Gastroesophageal sphincter (tissue), 4 donors: Measurements from ENCODE around the gene CCDC61. TPM values are rescaled to one million over a fixed set of nuclear protein-coding genes. Genes with fewer than 3 reads are reported as not detected.

ENCODE experiments used
- ATAC-seq: fragments of 150-250 bp; one replicate; pipeline ENCODE4 v1.9.1; 2016; ENCODE audit warnings: mild to moderate bottlenecking, moderate library complexity
- H3K27ac ChIP-seq, 4 donors: fragments of 200-600 bp; sonication (generic) in 3 of 4; 1 replicate in 3 of 4; 2 replicates in 1 of 4; pipeline ENCODE4 v1.5.1; 2016 to 2019
- H3K27me3 ChIP-seq: fragments of 200-600 bp; sonication (generic); one replicate; pipeline ENCODE4 v1.5.1; 2019
- H3K36me3 ChIP-seq, 2 donors: fragments of 200-600 bp; sonication (generic); one replicate each; pipeline ENCODE4 v1.5.1; 2019; ENCODE audit warnings: control low read depth in 1 of 2
- H3K4me1 ChIP-seq, 3 donors: fragments of 200-600 bp; sonication (generic); 1 replicate in 2 of 3; 2 replicates in 1 of 3; pipeline ENCODE4 v1.5.1; 2016 to 2019; ENCODE audit warnings: control low read depth in 2 of 3
- H3K4me3 ChIP-seq, 2 donors: fragments of 200-600 bp; sonication (generic); one replicate each; pipeline ENCODE4 v1.5.1; 2019; ENCODE audit warnings: mild to moderate bottlenecking in 1 of 2, moderate library complexity in 1 of 2
- H3K9me3 ChIP-seq, 3 donors: fragments of 200-600 bp; sonication (generic); one replicate each; pipeline ENCODE4 v1.5.1; 2017 to 2019; ENCODE audit warnings: control low read depth in 2 of 3
- EP300 ChIP-seq: sonication (generic); formaldehyde crosslinking; IDR thresholded peaks from one replicate; pipeline ENCODE4 v1.6.1; 2017; ENCODE audit warnings: antibody characterized with exemption, mild to moderate bottlenecking
- POLR2A ChIP-seq, 2 donors: fragments of 450-650 bp; IDR thresholded peaks; one replicate each; pipeline ENCODE4 v1.6.1; 2017; ENCODE audit warnings: antibody characterized with exemption in 2 of 2, mild to moderate bottlenecking in 2 of 2, moderate library complexity in 1 of 2
- POLR2AphosphoS5 ChIP-seq: sonication (generic); formaldehyde crosslinking; IDR thresholded peaks from one replicate; pipeline ENCODE4 v1.6.1; 2017; ENCODE audit warnings: antibody characterized with exemption
- WGBS, 2 donors: methylation state at CpG; one replicate each; pipeline ENCODE4 v1.1.5; 2018; ENCODE audit warnings: low coverage in 1 of 2; 5-methylcytosine and 5-hydroxymethylcytosine counted together
- total RNA-seq, 4 donors: library from RNA; depleted of rRNA; stranded (reverse); fragments of >200 nt; gene quantifications; one replicate each; pipeline ENCODE4 v1.1.0, GENCODE V29; 2016
- TF ChIP-seq, protein P1 (sequence below), 4 experiments: fragments of 200-600 bp in 2 of 4; fragments of 450-650 bp in 2 of 4; sonication (generic) in 1 of 4; IDR thresholded peaks; one replicate each; pipeline ENCODE4 v1.5.1; 2017 to 2019; ENCODE audit warnings: antibody characterized with exemption in 4 of 4, mild to moderate bottlenecking in 2 of 4, moderate library complexity in 2 of 4

CCDC61 gene
- total RNA-seq, 4 donors from 2014 or later: 4.2 to 9.4 (median 6.4) TPM

DNA sequence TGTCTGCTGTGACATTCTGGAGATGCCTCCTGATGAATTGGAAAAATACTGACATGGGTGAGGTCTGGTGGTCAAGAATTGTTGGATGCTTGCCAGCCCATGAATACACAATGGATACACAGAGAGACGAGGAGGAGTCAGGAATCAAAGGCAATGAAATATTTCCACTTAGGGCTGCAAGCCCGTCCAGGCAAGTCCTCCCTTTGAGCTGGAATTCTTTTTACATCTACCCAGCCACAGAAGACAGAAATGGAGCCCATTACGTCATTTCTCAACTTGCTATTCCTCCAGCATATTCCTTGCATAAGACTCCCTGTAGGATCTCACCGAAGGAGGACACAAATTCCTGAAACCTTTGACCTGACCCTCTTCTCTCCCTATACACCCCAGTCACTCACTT, 61.3 kb downstream of the CCDC61 start:
- no peak overlapping the region for H3K27ac ChIP-seq
- no peaks in the 10 kb centered on the region for H3K36me3 ChIP-seq
- H3K9me3 ChIP-seq: no peaks in the 10 kb centered on the region
- TF ChIP-seq POLR2A (IDR thresholded peaks at IDR 0.05) (no peak), POLR2AphosphoS5 (no peak), EP300 (no peak)
- TF ChIP-seq, protein P1, sequence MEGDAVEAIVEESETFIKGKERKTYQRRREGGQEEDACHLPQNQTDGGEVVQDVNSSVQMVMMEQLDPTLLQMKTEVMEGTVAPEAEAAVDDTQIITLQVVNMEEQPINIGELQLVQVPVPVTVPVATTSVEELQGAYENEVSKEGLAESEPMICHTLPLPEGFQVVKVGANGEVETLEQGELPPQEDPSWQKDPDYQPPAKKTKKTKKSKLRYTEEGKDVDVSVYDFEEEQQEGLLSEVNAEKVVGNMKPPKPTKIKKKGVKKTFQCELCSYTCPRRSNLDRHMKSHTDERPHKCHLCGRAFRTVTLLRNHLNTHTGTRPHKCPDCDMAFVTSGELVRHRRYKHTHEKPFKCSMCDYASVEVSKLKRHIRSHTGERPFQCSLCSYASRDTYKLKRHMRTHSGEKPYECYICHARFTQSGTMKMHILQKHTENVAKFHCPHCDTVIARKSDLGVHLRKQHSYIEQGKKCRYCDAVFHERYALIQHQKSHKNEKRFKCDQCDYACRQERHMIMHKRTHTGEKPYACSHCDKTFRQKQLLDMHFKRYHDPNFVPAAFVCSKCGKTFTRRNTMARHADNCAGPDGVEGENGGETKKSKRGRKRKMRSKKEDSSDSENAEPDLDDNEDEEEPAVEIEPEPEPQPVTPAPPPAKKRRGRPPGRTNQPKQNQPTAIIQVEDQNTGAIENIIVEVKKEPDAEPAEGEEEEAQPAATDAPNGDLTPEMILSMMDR (IDR thresholded peaks at IDR 0.05): no peak
- no peak for ATAC-seq
- peaks cover 64% of the 10 kb centered on the region for H3K27me3 ChIP-seq
- H3K4me3 ChIP-seq: no peak overlapping the region
- H3K4me1 ChIP-seq: no peaks in the 10 kb centered on the region
- WGBS, 2 donors: 34 to 64% methylated on average over 2 to 4 of the region's 4 CpGs

DNA sequence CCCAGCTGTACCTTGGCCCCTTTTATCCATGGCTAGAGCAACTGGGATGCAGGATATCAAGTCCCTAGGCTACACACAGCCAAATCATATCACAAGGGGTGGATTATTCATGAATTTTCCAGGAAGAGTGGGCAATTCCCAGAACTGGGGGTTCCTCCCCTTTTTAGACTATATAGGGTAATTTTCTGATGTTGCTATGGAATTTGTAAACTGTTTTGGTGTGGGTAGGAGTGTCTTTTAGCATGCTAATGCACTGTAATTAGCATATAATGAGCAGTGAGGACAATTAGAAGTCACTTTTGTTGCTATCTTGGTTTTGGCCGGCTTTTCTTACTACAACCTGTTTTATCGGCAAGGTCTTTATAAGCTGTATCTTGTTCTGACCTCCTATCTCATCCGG, 63.5 kb downstream of the CCDC61 start:
- no peak for ATAC-seq
- Histone ChIP-seq H3K36me3 (no peaks in the 10 kb centered on the region), H3K9me3 (no peaks in the 10 kb centered on the region), H3K4me1 (no peaks in the 10 kb centered on the region), H3K27ac (no peak overlapping the region), H3K27me3 (peaks cover 70% of the 10 kb centered on the region), H3K4me3 (no peak overlapping the region)
- 88% methylated on average over 2 to 3 of the region's 3 CpGs for WGBS, 2 donors
- TF ChIP-seq POLR2A (IDR thresholded peaks at IDR 0.05) (no peak), POLR2AphosphoS5 (no peak), EP300 (no peak)

DNA sequence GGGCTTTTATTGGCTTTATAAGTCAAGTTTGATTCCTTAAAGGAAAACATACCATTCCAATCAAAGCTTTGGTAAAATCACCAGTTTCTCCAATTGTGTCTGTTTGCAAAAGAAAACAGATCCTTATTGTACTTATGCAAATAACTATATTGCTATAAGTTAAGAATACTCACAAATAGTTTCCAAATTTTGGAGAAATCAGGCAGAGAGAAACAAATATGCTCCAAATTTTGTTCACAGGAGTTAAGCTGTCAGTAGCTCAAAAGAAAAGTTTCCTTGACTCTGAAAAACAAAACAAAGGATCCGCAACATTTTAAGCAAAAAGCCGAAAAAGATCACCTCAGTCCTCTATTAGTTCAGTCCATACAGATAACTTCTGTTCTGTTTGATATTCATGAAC, 64.7 kb downstream of the CCDC61 start:
- H3K9me3 ChIP-seq: no peaks in the 10 kb centered on the region
- ATAC-seq: no peak
- H3K36me3 ChIP-seq: no peaks in the 10 kb centered on the region
- peaks cover 68% of the 10 kb centered on the region for H3K27me3 ChIP-seq
- H3K4me1 ChIP-seq: no peaks in the 10 kb centered on the region
- no peak for TF ChIP-seq EP300
- 83 to 92% methylated on average over 2 of the region's 2 CpGs for WGBS, 2 donors
- H3K4me3 ChIP-seq: no peak overlapping the region
- no peak overlapping the region for H3K27ac ChIP-seq

DNA sequence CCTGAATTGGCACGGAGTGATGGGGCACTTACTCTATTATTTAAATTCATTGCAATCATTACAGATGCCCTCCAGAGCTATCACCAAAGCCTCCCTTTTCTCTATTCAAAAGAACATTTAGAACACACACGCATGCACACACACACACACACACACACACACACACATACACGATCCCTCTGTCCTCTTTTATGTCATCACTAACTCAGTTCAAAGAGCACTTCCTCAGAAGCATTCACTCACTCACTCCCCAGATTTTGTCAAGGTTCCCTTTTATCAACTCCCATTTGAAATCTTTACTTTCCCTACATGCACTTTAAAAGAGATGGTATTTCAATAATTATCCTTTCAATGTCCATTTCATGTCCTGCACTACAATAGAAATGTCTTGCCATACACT, 67.9 kb downstream of the CCDC61 start:
- 50 to 55% methylated on average over 3 of the region's 3 CpGs for WGBS, 2 donors

DNA sequence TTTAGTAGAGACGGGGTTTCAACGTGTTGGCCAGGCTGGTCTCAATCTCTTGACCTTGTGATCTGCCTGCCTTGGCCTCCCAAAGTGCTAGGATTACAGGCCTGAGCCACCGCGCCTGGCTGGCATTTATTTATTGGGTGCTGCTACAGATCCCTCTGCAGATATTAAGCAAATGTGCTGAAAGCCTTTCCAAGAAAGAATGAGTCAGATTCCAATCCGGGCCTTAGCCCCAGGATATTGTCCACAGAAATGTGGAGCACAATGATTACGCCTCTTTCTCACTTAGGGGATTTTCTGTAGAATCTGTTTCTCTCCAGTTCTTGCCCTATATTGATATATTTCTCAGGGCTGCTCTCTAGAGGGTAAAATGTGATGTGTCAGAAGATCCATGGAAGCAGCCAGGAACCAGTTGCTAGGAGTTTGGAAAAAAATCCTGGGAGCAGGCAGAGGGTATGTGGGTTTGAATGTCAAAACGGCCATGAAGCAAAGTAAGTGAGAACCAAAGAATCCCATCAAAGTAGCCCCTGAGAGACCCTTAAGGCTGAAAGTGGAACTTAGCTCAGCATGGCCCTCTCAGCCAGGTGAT, 70.3 kb downstream of the CCDC61 start:
- Histone ChIP-seq H3K4me1 (no peaks in the 10 kb centered on the region), H3K9me3 (no peaks in the 10 kb centered on the region), H3K36me3 (no peaks in the 10 kb centered on the region), H3K27me3 (peaks cover 57% of the 10 kb centered on the region), H3K27ac (no peak overlapping the region), H3K4me3 (no peak overlapping the region)
- no peak for ATAC-seq
- no peak for TF ChIP-seq POLR2AphosphoS5
- TF ChIP-seq, protein P1 (IDR thresholded peaks at IDR 0.05): no peak
- no peak for TF ChIP-seq POLR2A (IDR thresholded peaks at IDR 0.05)
- TF ChIP-seq EP300: no peak
- WGBS, 2 donors: 43 to 46% methylated on average over 3 to 4 of the region's 7 CpGs

More for the DNA sequence above, 67.9 kb downstream of the CCDC61 start:
- H3K4me1 ChIP-seq: no peaks in the 10 kb centered on the region
- peaks cover 58% of the 10 kb centered on the region for H3K27me3 ChIP-seq
- no peak overlapping the region for H3K4me3 ChIP-seq
- TF ChIP-seq EP300: no peak
- TF ChIP-seq, protein P1 (IDR thresholded peaks at IDR 0.05): no peak
- no peak for TF ChIP-seq POLR2AphosphoS5
- no peak for TF ChIP-seq POLR2A (IDR thresholded peaks at IDR 0.05)
- no peaks in the 10 kb centered on the region for H3K36me3 ChIP-seq
- H3K27ac ChIP-seq: no peak overlapping the region
- H3K9me3 ChIP-seq: no peaks in the 10 kb centered on the region
- ATAC-seq: no peak

DNA sequence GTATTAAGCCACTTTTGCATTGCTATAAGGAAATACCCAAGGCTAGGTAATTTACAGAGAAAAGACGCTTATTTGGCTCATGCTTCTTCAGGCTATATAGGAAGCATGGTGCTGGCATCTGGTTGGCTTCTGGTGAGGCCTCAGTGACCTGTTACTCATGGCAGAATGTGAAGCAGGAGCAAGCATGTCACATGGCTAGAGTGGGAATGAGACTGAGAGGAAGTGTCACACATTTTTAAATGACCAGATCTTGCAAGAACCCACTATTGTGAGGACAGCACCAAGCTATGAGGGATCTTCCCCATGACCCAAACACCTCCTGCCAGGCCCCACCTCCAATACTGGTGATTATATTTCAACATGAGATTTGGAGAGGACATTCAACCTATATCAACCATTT, 71.2 kb downstream of the CCDC61 start:
- 67 to 83% methylated on average over 1 of the region's 1 CpG for WGBS, 2 donors
- Histone ChIP-seq H3K36me3 (no peaks in the 10 kb centered on the region), H3K27ac (no peak overlapping the region), H3K27me3 (peaks cover 66% of the 10 kb centered on the region), H3K4me3 (no peak overlapping the region), H3K9me3 (no peaks in the 10 kb centered on the region), H3K4me1 (no peaks in the 10 kb centered on the region)
- TF ChIP-seq POLR2AphosphoS5 (no peak), POLR2A (IDR thresholded peaks at IDR 0.05) (no peak), EP300 (no peak)
- TF ChIP-seq, protein P1 (IDR thresholded peaks at IDR 0.05): no peak
- no peak for ATAC-seq
